Measurements from ENCODE around the gene CD99.
"Not testable (repeated sequence)": the region's sequence is repeated elsewhere in the genome, so short reads cannot be mapped to it uniquely, and the experiment has no call there.

DNA sequence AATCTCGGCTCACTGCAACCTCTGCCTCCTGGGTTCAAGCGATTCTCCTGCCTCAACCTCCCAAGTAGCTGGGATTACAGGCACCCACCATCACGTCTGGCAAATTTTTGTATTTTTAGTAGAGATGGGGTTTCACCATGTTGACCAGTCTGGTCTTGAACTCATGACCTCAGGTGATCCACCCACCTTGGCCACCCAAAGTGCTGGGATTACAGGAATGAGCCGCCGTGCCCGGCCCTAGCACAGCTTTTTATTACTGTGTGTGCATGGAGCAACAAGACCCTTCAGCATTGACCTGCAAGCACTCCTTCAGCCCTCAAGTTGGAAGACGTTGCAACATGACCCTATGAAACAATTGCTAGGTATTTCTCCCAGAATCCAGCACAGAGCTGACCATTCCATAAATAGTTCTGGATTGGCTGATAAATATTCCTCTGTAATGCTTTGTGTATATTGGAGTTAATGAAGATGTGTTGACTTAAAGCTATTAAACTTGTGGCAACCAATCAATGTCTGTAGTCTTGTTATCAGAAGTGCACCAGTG, 15.4 kb upstream of the CD99 start:
- TF ChIP-seq, protein P1, sequence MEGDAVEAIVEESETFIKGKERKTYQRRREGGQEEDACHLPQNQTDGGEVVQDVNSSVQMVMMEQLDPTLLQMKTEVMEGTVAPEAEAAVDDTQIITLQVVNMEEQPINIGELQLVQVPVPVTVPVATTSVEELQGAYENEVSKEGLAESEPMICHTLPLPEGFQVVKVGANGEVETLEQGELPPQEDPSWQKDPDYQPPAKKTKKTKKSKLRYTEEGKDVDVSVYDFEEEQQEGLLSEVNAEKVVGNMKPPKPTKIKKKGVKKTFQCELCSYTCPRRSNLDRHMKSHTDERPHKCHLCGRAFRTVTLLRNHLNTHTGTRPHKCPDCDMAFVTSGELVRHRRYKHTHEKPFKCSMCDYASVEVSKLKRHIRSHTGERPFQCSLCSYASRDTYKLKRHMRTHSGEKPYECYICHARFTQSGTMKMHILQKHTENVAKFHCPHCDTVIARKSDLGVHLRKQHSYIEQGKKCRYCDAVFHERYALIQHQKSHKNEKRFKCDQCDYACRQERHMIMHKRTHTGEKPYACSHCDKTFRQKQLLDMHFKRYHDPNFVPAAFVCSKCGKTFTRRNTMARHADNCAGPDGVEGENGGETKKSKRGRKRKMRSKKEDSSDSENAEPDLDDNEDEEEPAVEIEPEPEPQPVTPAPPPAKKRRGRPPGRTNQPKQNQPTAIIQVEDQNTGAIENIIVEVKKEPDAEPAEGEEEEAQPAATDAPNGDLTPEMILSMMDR (IDR thresholded peaks at IDR 0.05), result not testable (repeated sequence)
- not testable (repeated sequence) for TF ChIP-seq POLR2A (IDR thresholded peaks at IDR 0.05)

All from vagina (tissue), 2 donors.